Measurements from ENCODE around the gene THRB.
"Not testable (repeated sequence)": the region's sequence is repeated elsewhere in the genome, so short reads cannot be mapped to it uniquely, and the experiment has no call there.

THRB gene

GRCh38 chr3:24117508-24117907 lies 377.1 kb downstream of the THRB start:
- Histone ChIP-seq H3K36me3 (ENCODE audit: control insufficient read depth, insufficient read depth, low read length) (no peaks in the 10 kb centered on the region), H3K4me3 (ENCODE audit: low read depth, low read length) (no peak overlapping the region), H3K9ac (ENCODE audit: low read length) (no peak overlapping the region), H3K27ac (ENCODE audit: low read depth, low read length) (no peak overlapping the region), H3K9me3 (ENCODE audit: control insufficient read depth, insufficient read depth, low read depth, low read length) (no peaks in the 10 kb centered on the region), H3K4me1 (ENCODE audit: control insufficient read depth, insufficient read depth, low read length) (no peaks in the 10 kb centered on the region), H3K27me3 (ENCODE audit: control insufficient read depth, insufficient read depth, low read length) (no peaks in the 10 kb centered on the region)

- no peak overlapping the region for H3K9ac ChIP-seq (ENCODE audit: low read length)
- H3K27me3 ChIP-seq (ENCODE audit: control insufficient read depth, insufficient read depth, low read length), result no peaks in the 10 kb centered on the region
- H3K4me3 ChIP-seq (ENCODE audit: low read depth, low read length), result no peak overlapping the region
- H3K9me3 ChIP-seq (ENCODE audit: control insufficient read depth, insufficient read depth, low read depth, low read length), result no peaks in the 10 kb centered on the region
- no peaks in the 10 kb centered on the region for H3K4me1 ChIP-seq (ENCODE audit: control insufficient read depth, insufficient read depth, low read length)
- H3K27ac ChIP-seq (ENCODE audit: low read depth, low read length), result no peak overlapping the region
- no peaks in the 10 kb centered on the region for H3K36me3 ChIP-seq (ENCODE audit: control insufficient read depth, insufficient read depth, low read length)
These were observed 382.9 kb downstream of the THRB start for GRCh38 chr3:24111711-24112110.

GRCh38 chr3:24110051-24110450 lies 384.6 kb downstream of the THRB start:
- Histone ChIP-seq H3K27ac (ENCODE audit: low read depth, low read length) (no peak overlapping the region), H3K4me1 (ENCODE audit: control insufficient read depth, insufficient read depth, low read length) (no peaks in the 10 kb centered on the region), H3K9me3 (ENCODE audit: control insufficient read depth, insufficient read depth, low read depth, low read length) (no peaks in the 10 kb centered on the region), H3K4me3 (ENCODE audit: low read depth, low read length) (no peak overlapping the region), H3K9ac (ENCODE audit: low read length) (no peak overlapping the region), H3K36me3 (ENCODE audit: control insufficient read depth, insufficient read depth, low read length) (no peaks in the 10 kb centered on the region), H3K27me3 (ENCODE audit: control insufficient read depth, insufficient read depth, low read length) (no peaks in the 10 kb centered on the region)

- no peaks in the 10 kb centered on the region for H3K9me3 ChIP-seq (ENCODE audit: control insufficient read depth, insufficient read depth, low read depth, low read length)
- H3K27ac ChIP-seq (ENCODE audit: low read depth, low read length), result no peak overlapping the region
- no peak overlapping the region for H3K4me3 ChIP-seq (ENCODE audit: low read depth, low read length)
- no peaks in the 10 kb centered on the region for H3K27me3 ChIP-seq (ENCODE audit: control insufficient read depth, insufficient read depth, low read length)
- H3K9ac ChIP-seq (ENCODE audit: low read length), result no peak overlapping the region
- H3K36me3 ChIP-seq (ENCODE audit: control insufficient read depth, insufficient read depth, low read length), result no peaks in the 10 kb centered on the region
- no peaks in the 10 kb centered on the region for H3K4me1 ChIP-seq (ENCODE audit: control insufficient read depth, insufficient read depth, low read length)
These were observed 392.9 kb downstream of the THRB start for GRCh38 chr3:24101676-24102168.

- peaks cover 3% of the 10 kb centered on the region; the same call in 1 of the 2 replicates for H3K9me3 ChIP-seq (ENCODE audit: control insufficient read depth, insufficient read depth, low read depth, low read length)
- no peaks in the 10 kb centered on the region for H3K36me3 ChIP-seq (ENCODE audit: control insufficient read depth, insufficient read depth, low read length)
- no peak overlapping the region for H3K27ac ChIP-seq (ENCODE audit: low read depth, low read length)
- H3K9ac ChIP-seq (ENCODE audit: low read length), result no peak overlapping the region
- H3K4me1 ChIP-seq (ENCODE audit: control insufficient read depth, insufficient read depth, low read length), result no peaks in the 10 kb centered on the region
- H3K27me3 ChIP-seq (ENCODE audit: control insufficient read depth, insufficient read depth, low read length), result no peaks in the 10 kb centered on the region
- no peak overlapping the region for H3K4me3 ChIP-seq (ENCODE audit: low read depth, low read length)
These were observed 393.8 kb downstream of the THRB start for GRCh38 chr3:24100696-24101402.

- Histone ChIP-seq H3K27me3 (ENCODE audit: control insufficient read depth, insufficient read depth, low read length) (no peaks in the 10 kb centered on the region), H3K4me3 (ENCODE audit: low read depth, low read length) (no peak overlapping the region), H3K9me3 (ENCODE audit: control insufficient read depth, insufficient read depth, low read depth, low read length) (peaks cover 3% of the 10 kb centered on the region; the same call in 1 of the 2 replicates), H3K4me1 (ENCODE audit: control insufficient read depth, insufficient read depth, low read length) (no peaks in the 10 kb centered on the region), H3K36me3 (ENCODE audit: control insufficient read depth, insufficient read depth, low read length) (no peaks in the 10 kb centered on the region), H3K27ac (ENCODE audit: low read depth, low read length) (no peak overlapping the region), H3K9ac (ENCODE audit: low read length) (no peak overlapping the region)
These were observed 397.9 kb downstream of the THRB start for GRCh38 chr3:24096695-24097290.

- Histone ChIP-seq H3K27me3 (ENCODE audit: control insufficient read depth, insufficient read depth, low read length) (no peaks in the 10 kb centered on the region), H3K9me3 (ENCODE audit: control insufficient read depth, insufficient read depth, low read depth, low read length) (peaks cover 3% of the 10 kb centered on the region; the same call in 1 of the 2 replicates), H3K4me1 (ENCODE audit: control insufficient read depth, insufficient read depth, low read length) (no peaks in the 10 kb centered on the region), H3K36me3 (ENCODE audit: control insufficient read depth, insufficient read depth, low read length) (no peaks in the 10 kb centered on the region), H3K27ac (ENCODE audit: low read depth, low read length) (no peak overlapping the region), H3K9ac (ENCODE audit: low read length) (no peak overlapping the region), H3K4me3 (ENCODE audit: low read depth, low read length) (no peak overlapping the region)
These were observed 398.4 kb downstream of the THRB start for GRCh38 chr3:24096271-24096670.

GRCh38 chr3:24094818-24095217 lies 399.8 kb downstream of the THRB start:
- H3K27ac ChIP-seq (ENCODE audit: low read depth, low read length); H3K36me3 ChIP-seq (ENCODE audit: control insufficient read depth, insufficient read depth, low read length); H3K27me3 ChIP-seq (ENCODE audit: control insufficient read depth, insufficient read depth, low read length); H3K4me1 ChIP-seq (ENCODE audit: control insufficient read depth, insufficient read depth, low read length); H3K9me3 ChIP-seq (ENCODE audit: control insufficient read depth, insufficient read depth, low read depth, low read length): not testable (repeated sequence)
- Histone ChIP-seq H3K4me3 (ENCODE audit: low read depth, low read length) (peak overlapping the region; percentile 38), H3K9ac (ENCODE audit: low read length) (peak overlapping the region; percentile 37)

- Histone ChIP-seq H3K27ac (ENCODE audit: low read depth, low read length) (no peak overlapping the region), H3K9ac (ENCODE audit: low read length) (no peak overlapping the region), H3K36me3 (ENCODE audit: control insufficient read depth, insufficient read depth, low read length) (no peaks in the 10 kb centered on the region), H3K4me3 (ENCODE audit: low read depth, low read length) (no peak overlapping the region), H3K4me1 (ENCODE audit: control insufficient read depth, insufficient read depth, low read length) (no peaks in the 10 kb centered on the region), H3K9me3 (ENCODE audit: control insufficient read depth, insufficient read depth, low read depth, low read length) (no peaks in the 10 kb centered on the region), H3K27me3 (ENCODE audit: control insufficient read depth, insufficient read depth, low read length) (no peaks in the 10 kb centered on the region)
These were observed 405.9 kb downstream of the THRB start for GRCh38 chr3:24088782-24089181.

GRCh38 chr3:24087469-24087868 lies 407.2 kb downstream of the THRB start:
- Histone ChIP-seq H3K27me3 (ENCODE audit: control insufficient read depth, insufficient read depth, low read length) (no peaks in the 10 kb centered on the region), H3K27ac (ENCODE audit: low read depth, low read length) (no peak overlapping the region), H3K9me3 (ENCODE audit: control insufficient read depth, insufficient read depth, low read depth, low read length) (no peaks in the 10 kb centered on the region), H3K4me3 (ENCODE audit: low read depth, low read length) (no peak overlapping the region), H3K4me1 (ENCODE audit: control insufficient read depth, insufficient read depth, low read length) (no peaks in the 10 kb centered on the region), H3K36me3 (ENCODE audit: control insufficient read depth, insufficient read depth, low read length) (no peaks in the 10 kb centered on the region), H3K9ac (ENCODE audit: low read length) (no peak overlapping the region)

GRCh38 chr3:24086617-24087404 lies 407.8 kb downstream of the THRB start:
- H3K9ac ChIP-seq (ENCODE audit: low read length), result no peak overlapping the region
- no peaks in the 10 kb centered on the region for H3K36me3 ChIP-seq (ENCODE audit: control insufficient read depth, insufficient read depth, low read length)
- no peaks in the 10 kb centered on the region for H3K4me1 ChIP-seq (ENCODE audit: control insufficient read depth, insufficient read depth, low read length)
- H3K27me3 ChIP-seq (ENCODE audit: control insufficient read depth, insufficient read depth, low read length), result no peaks in the 10 kb centered on the region
- H3K27ac ChIP-seq (ENCODE audit: low read depth, low read length), result no peak overlapping the region
- no peak overlapping the region for H3K4me3 ChIP-seq (ENCODE audit: low read depth, low read length)
- no peaks in the 10 kb centered on the region for H3K9me3 ChIP-seq (ENCODE audit: control insufficient read depth, insufficient read depth, low read depth, low read length)

Measured in HUES6 (cell line).